ENCODE data around the gene OSTF1.

GRCh38 chr9:75065510-75065909 is 22.8 kb upstream of the OSTF1 start:
- TF ChIP-seq CTCF (IDR thresholded peaks at IDR 0.05; ENCODE audit: insufficient read depth, low read length, poor library complexity, severe bottlenecking): no peak
- no peak for TF ChIP-seq EZH2phosphoT487 (conservative IDR thresholded peaks at IDR 0.05; ENCODE audit: low read length)
